ENCODE measurements around the gene NEUROD4. TPM values are rescaled to one million over a fixed set of nuclear protein-coding genes. Genes with fewer than 3 reads are reported as not detected.

The NEUROD4 gene
- polyA plus RNA-seq, 1 of the 3 experiments (the other 2 are of a cell fraction): not detected

GRCh38 chr12:54991161-54991990, 28.4 kb upstream of the NEUROD4 start (continued):
- TF ChIP-seq REST (IDR thresholded peaks at IDR 0.05; ENCODE audit: low read depth, low read length) (no peak), EP300 (IDR thresholded peaks at IDR 0.05; ENCODE audit: borderline replicate concordance in 1 of 2, low read depth in 1 of 2, low read length in 1 of 2) (no peak)

GRCh38 chr12:54991991-54992375, 27.8 kb upstream of the NEUROD4 start:
- Histone ChIP-seq H3K4me3 (ENCODE audit: low read depth in 2 of 2, low read length in 1 of 2) (no peak overlapping the region), H3F3A (replicated peaks; ENCODE audit: insufficient read depth) (no peaks in the 10 kb centered on the region), H3K27ac (ENCODE audit: low read depth in 2 of 2, low read length in 1 of 2) (no peak overlapping the region), H3K4me1 (ENCODE audit: control insufficient read depth in 1 of 2, insufficient read depth in 2 of 2, low read depth in 1 of 2, low read length in 1 of 2) (no peaks in the 10 kb centered on the region), H3K27me3 (ENCODE audit: insufficient read depth) (peaks cover 16% of the 10 kb centered on the region; the same call in 1 of the 2 replicates), H2AFZ (ENCODE audit: low read depth) (no peak overlapping the region), H3K36me3 (replicated peaks in 1 of 2; ENCODE audit: control insufficient read depth in 1 of 2, insufficient read depth in 2 of 2, low read length in 1 of 2) (no peaks in the 10 kb centered on the region), H3K79me2 (ENCODE audit: insufficient read depth) (no peaks in the 10 kb centered on the region), H3K9me2 (no peaks in the 10 kb centered on the region), H3K4me2 (no peak overlapping the region), H3K9me3 (no peaks in the 10 kb centered on the region), H4K20me1 (ENCODE audit: insufficient read depth) (no peaks in the 10 kb centered on the region), H3K9ac (no peak overlapping the region)
- ChIA-PET POLR2A (no interaction called here), CTCF (interaction anchor here (1.0 to 3.4 kb wide), 10 partner anchors 12 to 346 kb away, joined by 3 to 62 read pairs (median 6); no protein-coding TSS in a partner anchor)
- 5% methylated on average over 5 of the region's 5 CpGs for WGBS (ENCODE audit: low lambda C conversion rate)
- DNase-seq: no peak
- TF ChIP-seq POLR2AphosphoS5 (IDR thresholded peaks at IDR 0.05; ENCODE audit: low read depth, low read length): no peak
- TF ChIP-seq RAD21 (IDR thresholded peaks at IDR 0.05; ENCODE audit: low read length): no peak
- TF ChIP-seq NRF1 (IDR thresholded peaks at IDR 0.05; ENCODE audit: low read depth, low read length): no peak
- TF ChIP-seq NFIC (IDR thresholded peaks at IDR 0.05; ENCODE audit: borderline replicate concordance): no peak
- no peak for TF ChIP-seq CHD2 (IDR thresholded peaks at IDR 0.05; ENCODE audit: low read length, partially characterized antibody)
- no peak for TF ChIP-seq GATA2 (CRISPR knock-in tag; IDR thresholded peaks at IDR 0.05)
- TF ChIP-seq JUND (IDR thresholded peaks at IDR 0.05): no peak
- no peak for TF ChIP-seq IRF3 (IDR thresholded peaks at IDR 0.05; ENCODE audit: low read depth, low read length)

Measured in SK-N-SH (cell line).